Ureter (tissue), 1 donor: ENCODE measurements around the gene IL1R2. TPM values are rescaled to one million over a fixed set of nuclear protein-coding genes. Genes with fewer than 3 reads are reported as not detected.
A peak's percentile ranks its signal among the peaks of the same experiment; 100 is the strongest.

Experiments
- DNase-seq: peaks from one replicate; pipeline ENCODE4 v3.0.0-alpha.2; 2020; ENCODE audit warnings: low spot score
- total RNA-seq: library from RNA; stranded (reverse); gene quantifications from one replicate; pipeline ENCODE4 v1.2.4, GENCODE V29; 2023
- donor health status: DM: yes; HTN: yes; CAD: no.

The IL1R2 gene
- total RNA-seq, 1 donor from 2014 or later, result 5.9 TPM

GRCh38 chr2:102020596-102021170 lies 28.9 kb downstream of the IL1R2 start:
- peak; percentile 89 for DNase-seq

GRCh38 chr2:102021779-102022178 lies 30.0 kb downstream of the IL1R2 start:
- DNase-seq, result no peak

DNA sequence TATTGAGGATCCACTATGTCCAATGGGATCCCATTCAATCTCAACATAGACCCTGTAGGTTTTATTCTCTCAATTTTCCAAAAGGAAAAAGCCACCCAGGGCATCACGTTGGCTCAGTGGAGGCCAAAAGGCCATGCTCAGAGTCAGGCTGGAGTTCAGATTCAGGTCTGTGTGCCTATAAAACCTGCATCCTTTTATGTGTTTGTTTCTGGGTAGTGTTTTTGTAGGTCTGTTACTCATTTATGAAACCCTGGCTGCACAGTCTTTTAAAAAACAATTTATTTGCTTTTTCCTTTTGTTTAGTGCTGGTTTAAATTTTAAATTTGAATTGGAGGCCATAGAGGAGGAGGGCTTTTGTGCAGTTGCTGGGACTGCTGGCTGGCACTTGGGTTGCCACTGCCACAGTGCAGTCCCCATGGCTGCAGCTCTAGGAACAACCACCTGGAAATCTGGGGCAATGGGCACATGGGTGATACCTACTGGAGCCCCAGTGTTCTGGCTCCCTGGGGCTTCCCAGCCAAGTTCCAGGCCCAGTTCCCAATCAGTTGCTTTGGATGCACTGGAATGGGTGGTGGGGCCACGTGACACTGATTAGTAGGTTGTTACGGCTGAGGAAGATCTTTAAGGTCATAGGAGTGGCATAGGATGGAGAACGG lies 31.3 kb downstream of the IL1R2 start:
- DNase-seq, result no peak

GRCh38 chr2:102024410-102024809 lies 32.6 kb downstream of the IL1R2 start:
- DNase-seq, result no peak

GRCh38 chr2:102025016-102025501 lies 33.3 kb downstream of the IL1R2 start:
- no peak for DNase-seq

DNA sequence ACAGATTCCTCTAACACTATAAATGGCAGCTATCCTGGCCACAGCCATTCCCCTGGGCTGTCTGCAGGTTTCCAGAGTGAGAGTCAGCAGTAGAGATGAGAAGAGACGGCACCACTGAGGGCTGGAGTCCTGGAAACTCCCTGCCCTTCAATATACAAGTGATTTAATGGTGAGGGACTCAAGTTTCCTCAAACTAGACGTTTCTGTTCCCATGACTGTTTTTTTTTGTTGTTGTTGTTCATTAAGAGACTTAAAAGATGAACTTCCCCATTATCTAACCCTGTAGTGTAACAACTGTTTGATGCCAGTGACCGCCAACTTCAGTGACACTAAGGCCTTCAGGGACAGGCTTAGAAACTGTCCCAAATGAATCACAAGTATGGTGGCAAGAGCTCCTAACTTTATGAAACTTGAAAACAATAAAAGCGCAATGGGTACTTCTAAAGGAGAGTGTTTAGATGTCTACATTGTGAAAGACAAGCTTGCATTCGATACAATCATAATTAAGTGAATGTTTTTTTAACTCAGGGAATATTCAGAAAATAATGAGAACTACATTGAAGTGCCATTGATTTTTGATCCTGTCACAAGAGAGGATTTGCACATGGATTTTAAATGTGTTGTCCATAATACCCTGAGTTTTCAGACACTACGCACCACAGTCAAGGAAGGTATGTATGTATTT lies 34.0 kb downstream of the IL1R2 start:
- DNase-seq, result no peak

- no peak for DNase-seq
These were observed 35.5 kb downstream of the IL1R2 start for GRCh38 chr2:102027036-102027980.

GRCh38 chr2:102028470-102028869 lies 36.7 kb downstream of the IL1R2 start:
- no peak for DNase-seq

DNA sequence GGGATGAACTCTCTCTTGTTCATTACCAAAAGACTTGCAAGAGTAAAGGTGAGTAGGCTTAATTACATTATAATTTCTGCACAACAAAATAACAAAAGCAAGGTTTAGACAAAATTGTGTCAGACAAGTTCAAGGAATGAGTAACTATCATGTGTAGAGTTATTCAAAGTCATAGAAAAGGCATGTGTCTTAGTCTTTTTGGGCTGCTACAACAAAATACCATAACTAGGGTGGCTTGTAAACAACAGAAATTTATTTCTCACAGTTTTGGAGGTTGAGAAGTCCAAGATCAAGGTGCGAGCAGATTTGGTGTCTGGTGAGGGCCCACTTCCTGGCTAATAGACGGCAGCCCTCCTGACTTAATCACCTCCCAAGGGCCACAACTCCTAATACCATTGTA lies 37.6 kb downstream of the IL1R2 start:
- DNase-seq, result no peak

- DNase-seq, result no peak
These were observed 38.2 kb downstream of the IL1R2 start for GRCh38 chr2:102029952-102030351.

DNA sequence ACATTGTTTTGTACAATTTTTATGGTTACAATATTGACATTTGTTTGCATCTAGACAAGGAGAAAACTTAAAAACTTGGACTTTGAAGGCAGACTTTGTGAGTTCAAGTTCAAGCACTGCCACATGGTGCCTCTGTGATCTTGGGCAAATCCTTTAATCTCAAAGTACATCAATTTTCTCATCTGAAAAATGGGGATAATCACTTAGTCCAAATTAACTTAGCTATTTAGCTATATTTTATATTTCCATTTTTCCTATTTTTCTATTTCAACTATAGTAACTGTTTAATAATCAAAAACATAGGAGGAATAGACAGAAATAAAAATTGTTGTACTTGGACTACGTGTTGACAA lies 38.7 kb downstream of the IL1R2 start:
- no peak for DNase-seq

DNA sequence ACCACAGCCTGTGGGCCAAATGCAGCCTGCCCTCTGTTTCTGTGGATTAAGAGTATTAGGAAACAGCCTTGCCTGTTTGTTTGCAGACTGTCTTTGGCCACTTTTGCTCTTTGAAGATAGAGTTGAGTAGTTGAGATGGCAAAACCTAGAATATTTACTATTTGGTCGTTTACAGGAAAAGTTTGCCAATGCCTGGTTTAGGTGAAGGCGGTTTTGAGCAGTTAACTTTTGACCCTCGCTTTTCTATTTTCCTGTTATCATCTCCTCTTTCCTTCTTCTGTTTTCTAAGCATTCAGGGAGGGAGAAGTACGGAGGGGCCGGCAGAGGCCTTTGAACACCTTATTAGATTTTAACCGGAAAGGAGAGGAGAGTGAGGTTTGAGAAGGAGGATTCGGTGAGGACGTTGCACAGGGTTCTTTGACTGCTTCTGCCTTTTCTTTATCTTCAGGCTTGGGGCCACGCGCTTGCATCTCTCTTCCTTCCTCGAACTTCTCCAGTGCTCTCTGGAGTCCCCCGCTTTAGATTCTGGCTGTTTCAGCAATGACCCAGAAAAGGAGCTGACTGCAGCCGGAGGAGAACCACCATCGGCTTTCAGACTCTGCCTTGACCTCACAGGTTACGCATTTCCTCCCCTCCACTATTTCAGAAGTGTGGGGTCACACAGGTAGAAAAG lies 39.2 kb downstream of the IL1R2 start:
- no peak for DNase-seq

DNA sequence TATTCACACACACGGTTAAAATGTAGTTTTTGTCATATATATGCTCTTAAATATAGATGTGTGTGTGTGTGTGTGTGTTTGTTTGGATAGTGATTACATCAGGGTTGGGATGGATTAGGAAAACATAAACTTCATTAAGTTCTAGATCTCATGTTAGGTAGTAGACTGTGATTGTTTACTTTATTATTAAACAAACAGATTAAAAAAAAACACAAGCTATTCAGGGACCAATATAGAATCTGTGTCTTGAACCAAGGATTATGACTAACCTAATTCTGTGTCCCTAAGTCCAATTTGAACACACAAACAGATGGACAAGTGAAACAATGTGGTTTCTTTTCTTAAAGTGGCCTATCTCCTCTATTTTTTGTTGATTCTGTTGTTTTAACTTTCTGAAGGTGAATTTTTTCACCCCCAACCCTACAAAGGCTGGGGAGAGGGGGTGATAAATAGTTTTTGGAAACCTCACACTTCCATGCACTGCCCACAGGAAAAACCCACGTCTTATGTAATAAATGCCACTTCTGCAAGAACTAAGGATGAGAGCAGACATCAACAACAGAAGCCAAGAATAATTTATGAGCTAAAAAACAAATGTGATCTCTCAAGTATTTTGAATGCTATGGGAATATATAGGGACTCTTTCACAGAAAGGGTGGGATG lies 40.7 kb downstream of the IL1R2 start:
- no peak for DNase-seq

DNA sequence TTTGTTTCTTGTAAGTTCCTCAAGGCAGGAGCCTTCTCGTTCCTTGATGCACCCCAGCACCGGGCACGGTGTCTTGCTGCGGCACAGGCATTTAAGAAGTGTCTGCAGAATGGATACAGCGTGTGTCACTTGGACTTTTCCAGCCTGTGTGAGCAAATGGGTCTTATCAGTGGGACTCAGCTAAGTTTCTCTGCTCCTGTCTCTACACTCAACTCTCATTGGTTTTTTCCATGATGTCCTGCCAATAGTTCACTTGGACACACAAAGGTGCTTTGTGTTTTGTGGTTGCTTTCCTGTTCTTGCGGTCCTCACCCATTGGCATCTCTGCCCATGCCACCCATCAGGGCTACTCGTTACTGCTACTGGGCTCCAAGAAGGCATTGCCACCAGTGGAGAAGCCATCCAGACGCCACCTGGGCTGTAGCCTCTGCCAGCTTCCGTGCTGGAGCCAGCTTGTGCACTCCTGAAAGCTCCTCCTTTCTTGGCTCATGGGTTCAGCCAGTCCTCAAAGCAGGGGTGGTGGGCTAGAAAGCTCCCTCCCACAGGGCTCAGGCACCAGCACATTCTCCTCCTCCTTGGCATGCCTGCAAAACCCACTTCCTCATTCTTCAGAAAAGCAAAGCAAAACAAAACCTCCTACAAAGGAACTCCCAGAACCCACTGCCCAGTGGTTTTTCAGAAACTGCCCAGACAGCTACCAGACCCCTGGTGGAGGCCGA lies 41.4 kb downstream of the IL1R2 start:
- peak; percentile 84 for DNase-seq

DNA sequence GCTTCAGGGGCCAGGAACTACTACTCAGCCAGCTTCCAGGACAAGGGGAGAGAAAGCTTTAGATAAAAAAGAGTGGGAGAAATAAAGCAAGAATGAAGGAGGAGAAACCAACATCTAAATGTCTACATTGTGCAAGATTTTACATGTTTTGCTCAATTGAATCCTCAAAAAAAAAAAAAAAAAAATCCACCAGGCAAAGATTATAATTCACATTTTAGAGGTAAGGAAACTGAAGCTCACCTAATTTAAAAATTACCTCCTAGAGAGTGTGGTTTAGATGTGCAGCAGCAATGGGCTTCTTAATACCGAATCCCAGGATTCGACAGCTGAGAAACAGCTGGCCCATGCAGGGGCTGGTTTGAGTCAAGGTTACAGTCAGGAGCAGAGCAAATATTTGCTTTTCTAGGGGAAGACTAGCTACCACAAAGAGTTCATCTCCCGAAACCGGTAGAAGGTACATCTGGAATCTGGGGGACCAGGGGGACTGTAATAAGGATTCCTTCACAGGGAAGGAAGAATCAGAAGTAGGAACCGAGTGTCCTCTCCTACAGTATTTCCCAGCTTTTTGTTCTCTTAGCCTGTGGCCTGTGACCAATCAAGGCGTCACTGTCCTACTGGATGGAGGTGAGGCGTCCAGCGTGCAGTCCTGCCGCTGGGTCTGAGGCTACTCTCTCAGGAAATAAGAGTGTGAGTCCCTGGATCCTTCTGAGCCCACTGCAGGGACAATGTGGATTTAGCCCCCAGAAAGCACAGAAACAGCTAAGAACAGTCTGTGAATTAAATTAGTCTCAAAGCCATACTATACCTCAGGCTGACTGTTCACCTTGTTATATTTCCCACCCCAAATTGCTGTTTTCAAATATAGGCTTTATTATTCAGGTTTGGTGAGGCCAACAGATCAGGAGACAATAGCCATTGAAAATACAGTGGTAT lies 42.3 kb downstream of the IL1R2 start:
- no peak for DNase-seq

- DNase-seq, result no peak
These were observed 43.2 kb downstream of the IL1R2 start for GRCh38 chr2:102034683-102035548.

DNA sequence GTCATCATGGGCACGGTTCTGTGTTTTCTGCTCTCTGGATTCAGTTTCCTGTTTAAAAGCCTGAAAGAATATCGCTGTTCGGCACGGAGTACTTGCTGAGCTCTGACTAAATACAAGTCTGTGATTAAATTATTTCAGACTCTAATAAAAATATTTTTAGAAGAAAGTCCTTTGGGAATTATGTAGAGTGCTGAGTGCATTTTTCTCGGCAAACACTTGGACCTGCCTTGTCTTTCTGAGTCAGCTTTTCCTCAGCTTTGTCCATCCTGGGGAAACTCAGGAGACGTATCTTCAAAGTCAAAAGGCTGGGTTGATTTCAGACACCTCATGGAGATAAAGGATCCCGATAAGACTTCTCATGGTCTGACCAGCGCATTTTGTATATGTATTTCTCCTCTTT lies 45.9 kb downstream of the IL1R2 start:
- no peak for DNase-seq

- DNase-seq, result no peak
These were observed 48.5 kb downstream of the IL1R2 start for GRCh38 chr2:102040229-102040628.
